A549 (cell line): ENCODE measurements around the gene THSD7A. TPM values are rescaled to one million over a fixed set of nuclear protein-coding genes. Genes with fewer than 3 reads are reported as not detected.

ENCODE experiments used
- ATAC-seq, 2 experiments: fragments of 200-7000 bp in 1 of 2; fragments of >200 bp in 1 of 2; cut with Nextera tagmentation in 1 of 2; cut with Tn5 transposase in 1 of 2; 3 replicates each; pipeline versions ENCODE4 v1.8.0 to v1.9.1; 2018 to 2020; ENCODE audit warnings: mild to moderate bottlenecking in 1 of 2, moderate library complexity in 1 of 2
- CTCF ChIA-PET: fragments of 300-600 bp; sonication (Branson Sonifier 250); formaldehyde crosslinking; extraction: SDS; loops from one replicate; lab custom pipeline; 2021; ENCODE audit warnings: antibody characterized with exemption, inconsistent platforms; lab: Yijun Ruan, JAX
- POLR2A ChIA-PET: fragments of 350-600 bp; formaldehyde crosslinking; extraction: SDS; loops from one replicate; lab custom pipeline; 2021; ENCODE audit warnings: antibody characterized with exemption, inconsistent platforms; lab: Yijun Ruan, JAX
- DNase-seq, 2 experiments: peaks; one replicate each; pipeline versions ENCODE4 v3.0.0 to v3.0.0-alpha.2; 2011 to 2016; ENCODE audit warnings: low read depth in 1 of 2, low spot score in 1 of 2
- FAIRE-seq: peaks from 2 replicates; lab custom pipeline; 2011; peaks lifted over from hg19 to GRCh38; lab: Jason Lieb, UNC
- H3K27ac ChIP-seq, 2 experiments: fragments of >200 bp; sonication (Bioruptor Twin); formaldehyde crosslinking; 3 replicates each; pipeline ENCODE4 v1.5.1; 2016 to 2017
- H3K4me1 ChIP-seq: fragments of >200 bp; sonication (Bioruptor Twin); formaldehyde crosslinking; 3 replicates; pipeline ENCODE4 v1.6.1; 2016
- H3K4me2 ChIP-seq: fragments of >200 bp; sonication (Bioruptor Twin); formaldehyde crosslinking; 3 replicates; pipeline ENCODE4 v1.6.1; 2016
- H3K4me3 ChIP-seq: fragments of >200 bp; sonication (Bioruptor Twin); formaldehyde crosslinking; 3 replicates; pipeline ENCODE4 v1.5.1; 2016
- H3K9me3 ChIP-seq: fragments of >200 bp; sonication (Bioruptor Twin); formaldehyde crosslinking; 3 replicates; pipeline ENCODE4 v1.6.1; 2016
- BHLHE40 ChIP-seq: IDR thresholded peaks from 2 replicates; pipeline ENCODE4 v1.6.1; 2012; ENCODE audit warnings: low read depth, low read length, inconsistent platforms
- CBX2 ChIP-seq: fragments of 200-600 bp; sonication (generic); IDR thresholded peaks from 2 replicates; pipeline ENCODE4 v1.6.1; 2016; ENCODE audit warnings: low read depth, mild to moderate bottlenecking, borderline replicate concordance
- CBX8 ChIP-seq: fragments of 200-600 bp; sonication (generic); IDR thresholded peaks from 2 replicates; pipeline ENCODE4 v1.6.1; 2016
- EP300 ChIP-seq, 2 experiments: fragments of >200 bp; sonication (Bioruptor Twin); formaldehyde crosslinking; IDR thresholded peaks; 2 replicates in 1 of 2; 3 replicates in 1 of 2; pipeline ENCODE4 v1.6.1; 2016 to 2017
- GATA3 ChIP-seq: IDR thresholded peaks from 2 replicates; pipeline ENCODE4 v1.6.1; 2012; ENCODE audit warnings: borderline replicate concordance
- HDAC2 ChIP-seq: fragments of 200-600 bp; sonication (generic); IDR thresholded peaks from 2 replicates; pipeline ENCODE4 v1.6.1; 2016
- HEYL ChIP-seq: fragments of 250-450 bp; sonication (Bioruptor Pico); IDR thresholded peaks from 2 replicates; pipeline ENCODE4 v1.8.0; 2021; ENCODE audit warnings: mild to moderate bottlenecking, moderate library complexity
- JUNB ChIP-seq: fragments of >200 bp; sonication (Bioruptor Twin); formaldehyde crosslinking; IDR thresholded peaks from 2 replicates; pipeline ENCODE4 v1.6.1; 2016
- KDM5A ChIP-seq: fragments of 200-600 bp; sonication (generic); IDR thresholded peaks from 2 replicates; pipeline ENCODE4 v1.6.1; 2016; ENCODE audit warnings: antibody characterized with exemption, mild to moderate bottlenecking
- MAFK ChIP-seq: fragments of 450-650 bp; IDR thresholded peaks from 2 replicates; pipeline ENCODE4 v1.6.1; 2014; ENCODE audit not compliant: partially characterized antibody
- PHF8 ChIP-seq: fragments of 200-600 bp; sonication (generic); IDR thresholded peaks from 2 replicates; pipeline ENCODE4 v1.6.1; 2016; ENCODE audit warnings: low read depth, mild to moderate bottlenecking, antibody characterized with exemption, moderate library complexity, borderline replicate concordance
- TFCP2L1 ChIP-seq: fragments of 250-450 bp; sonication (Bioruptor Pico); IDR thresholded peaks from 2 replicates; pipeline ENCODE4 v1.5.0; 2021; ENCODE audit warnings: mild to moderate bottlenecking
- ZNF302 ChIP-seq: fragments of 250-450 bp; sonication (Bioruptor Pico); IDR thresholded peaks from 2 replicates; pipeline ENCODE4 v1.9.0; 2021; ENCODE audit warnings: inconsistent platforms, mild to moderate bottlenecking, moderate library complexity
- WGBS: methylation state at CpG from one replicate; pipeline ENCODE4 v1.1.6; 2017; ENCODE audit errors: missing lambda C conversion rate; 5-methylcytosine and 5-hydroxymethylcytosine counted together
- polyA plus RNA-seq, 4 experiments: library from polyadenylated mRNA; depleted of rRNA in 3 of 4; stranded (reverse); fragments of >200 nt; fragmentation: RNase III in 1 of 4; extraction: RNeasy Plus Mini Kit Qiagen cat#74134 plus additional on column Dnase treatment in 1 of 4; gene quantifications; 2 replicates in 3 of 4; 3 replicates in 1 of 4; pipeline ENCODE4 v1.2.3, GENCODE V29; 2011 to 2017
- TF ChIP-seq, protein P1 (sequence below): fragments of >200 bp; sonication (Bioruptor Twin); formaldehyde crosslinking; IDR thresholded peaks from 3 replicates; pipeline ENCODE4 v1.6.1; 2016
- TF ChIP-seq, protein P2 (sequence below): IDR thresholded peaks from 2 replicates; pipeline ENCODE4 v1.6.1; 2012; ENCODE audit warnings: low read depth, borderline replicate concordance

Gene THSD7A
- polyA plus RNA-seq, 2 of the 4 experiments (the other 2 are of a cell fraction) = 5.7 to 11.8 TPM

DNA sequence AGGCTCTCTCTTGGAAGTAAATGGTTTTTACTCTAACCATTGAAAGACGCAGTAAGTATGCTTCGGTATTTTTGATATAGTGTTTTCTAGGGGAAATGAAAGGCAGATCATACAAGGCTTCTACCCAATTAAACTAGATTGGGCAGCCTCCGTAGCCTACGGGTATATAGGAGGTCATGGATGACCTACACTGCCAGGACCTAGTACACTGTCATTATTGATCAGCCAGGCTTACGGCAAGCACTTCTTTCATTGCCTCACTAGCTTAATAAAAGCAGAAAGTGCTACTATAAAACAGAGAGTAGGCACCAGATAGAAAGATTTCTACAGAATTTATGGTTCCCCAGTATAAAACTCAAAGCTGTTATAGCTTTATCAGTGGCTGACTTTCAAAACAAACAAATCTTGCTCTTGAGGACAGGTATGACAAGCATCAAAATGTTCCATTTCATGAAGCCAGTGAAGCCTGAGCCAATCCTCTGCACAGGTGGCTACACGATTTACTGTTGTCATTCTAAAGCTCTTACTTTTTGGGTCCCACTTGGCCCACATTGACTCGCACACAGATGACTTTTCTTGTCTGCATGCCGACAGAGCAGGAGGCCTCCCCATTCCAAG is 358.1 kb downstream of the THSD7A start:
- TF ChIP-seq TFCP2L1 = no peak
- no peak for TF ChIP-seq KDM5A
- TF ChIP-seq HDAC2 = no peak
- no peak for TF ChIP-seq CBX2
- TF ChIP-seq PHF8 = no peak
- TF ChIP-seq, protein P1, sequence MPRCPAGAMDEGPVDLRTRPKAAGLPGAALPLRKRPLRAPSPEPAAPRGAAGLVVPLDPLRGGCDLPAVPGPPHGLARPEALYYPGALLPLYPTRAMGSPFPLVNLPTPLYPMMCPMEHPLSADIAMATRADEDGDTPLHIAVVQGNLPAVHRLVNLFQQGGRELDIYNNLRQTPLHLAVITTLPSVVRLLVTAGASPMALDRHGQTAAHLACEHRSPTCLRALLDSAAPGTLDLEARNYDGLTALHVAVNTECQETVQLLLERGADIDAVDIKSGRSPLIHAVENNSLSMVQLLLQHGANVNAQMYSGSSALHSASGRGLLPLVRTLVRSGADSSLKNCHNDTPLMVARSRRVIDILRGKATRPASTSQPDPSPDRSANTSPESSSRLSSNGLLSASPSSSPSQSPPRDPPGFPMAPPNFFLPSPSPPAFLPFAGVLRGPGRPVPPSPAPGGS = no peak
- Histone ChIP-seq H3K4me3 (no peak overlapping the region), H3K27ac (no peak overlapping the region), H3K4me2 (no peak overlapping the region), H3K4me1 (no peaks in the 10 kb centered on the region), H3K9me3 (no peaks in the 10 kb centered on the region)
- 84% methylated on average over 8 of the region's 8 CpGs for WGBS
- POLR2A ChIA-PET = no interaction called here
- CTCF ChIA-PET = interaction anchor here (1.3 kb wide), 1 partner anchor 11 kb away, joined by 3 read pairs; no protein-coding TSS in a partner anchor
- DNase-seq (no peak), ATAC-seq (no peak), FAIRE-seq (no peak)

DNA sequence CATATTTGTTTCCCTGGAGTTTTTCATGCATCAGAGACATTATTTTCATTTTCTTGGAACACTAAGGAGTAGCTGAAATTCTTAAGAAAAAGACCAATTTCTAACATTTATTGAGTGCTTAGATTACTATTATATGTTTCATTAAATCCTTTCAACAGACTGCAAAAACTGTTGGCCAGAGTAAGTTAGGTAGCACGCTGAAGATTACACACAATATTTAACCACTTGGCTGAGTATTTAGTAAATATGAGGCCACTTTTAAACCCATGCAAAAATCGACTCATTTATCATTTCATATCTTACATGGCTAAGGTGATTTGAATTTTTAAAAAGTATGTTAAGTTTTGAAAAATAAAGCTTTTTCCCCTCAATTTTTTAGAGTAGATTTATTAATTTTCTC is 358.8 kb downstream of the THSD7A start:
- no peak for FAIRE-seq
- ChIA-PET POLR2A (no interaction called here), CTCF (interaction anchor here (1.3 to 1.5 kb wide), 2 partner anchors 10 to 46 kb away, joined by 3 to 4 read pairs; no protein-coding TSS in a partner anchor)
- H3K4me1 ChIP-seq = no peaks in the 10 kb centered on the region
- TF ChIP-seq BHLHE40 = no peak
- no peak overlapping the region for H3K4me3 ChIP-seq
- ATAC-seq = no peak
- 26% methylated on average over 2 of the region's 2 CpGs for whole genome bisulfite sequencing
- H3K4me2 ChIP-seq = no peak overlapping the region
- no peaks in the 10 kb centered on the region for H3K9me3 ChIP-seq
- DNase-seq = no peak
- H3K27ac ChIP-seq = no peak overlapping the region

DNA sequence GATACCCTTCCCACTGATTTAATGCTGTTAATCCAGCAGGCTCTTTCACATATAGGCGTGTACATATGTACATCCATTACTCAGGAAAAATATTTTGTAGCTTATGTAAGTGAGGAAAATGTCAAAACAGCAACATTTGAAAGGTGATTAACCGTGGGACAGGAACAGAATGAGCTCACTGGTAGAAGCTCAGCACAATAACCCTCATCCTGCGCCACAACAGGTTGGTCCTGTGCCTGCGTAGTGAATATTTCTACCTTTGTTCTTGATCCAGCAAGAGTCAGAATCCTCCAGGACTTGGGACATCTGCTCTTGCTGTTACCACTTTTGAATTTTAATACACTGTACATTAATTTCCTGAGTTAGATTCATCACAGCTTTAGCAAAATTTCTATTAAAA is 359.4 kb downstream of the THSD7A start:
- CTCF ChIA-PET = interaction anchor here (1.3 to 1.5 kb wide), 2 partner anchors 10 to 46 kb away, joined by 3 to 4 read pairs; no protein-coding TSS in a partner anchor
- WGBS = 71% methylated on average over 4 of the region's 4 CpGs
- Histone ChIP-seq H3K9me3 (no peaks in the 10 kb centered on the region), H3K4me3 (no peak overlapping the region), H3K4me2 (no peak overlapping the region), H3K27ac (no peak overlapping the region), H3K4me1 (no peaks in the 10 kb centered on the region)
- POLR2A ChIA-PET = no interaction called here
- no peak for FAIRE-seq
- no peak for ATAC-seq
- DNase-seq = no peak
- TF ChIP-seq GATA3 (no peak), HEYL (CRISPR knock-in tag) (no peak), EP300 (IDR thresholded peaks at IDR 0.05) (no peak), ZNF302 (CRISPR knock-in tag) (no peak), JUNB (no peak), KDM5A (no peak)
- TF ChIP-seq, protein P2, sequence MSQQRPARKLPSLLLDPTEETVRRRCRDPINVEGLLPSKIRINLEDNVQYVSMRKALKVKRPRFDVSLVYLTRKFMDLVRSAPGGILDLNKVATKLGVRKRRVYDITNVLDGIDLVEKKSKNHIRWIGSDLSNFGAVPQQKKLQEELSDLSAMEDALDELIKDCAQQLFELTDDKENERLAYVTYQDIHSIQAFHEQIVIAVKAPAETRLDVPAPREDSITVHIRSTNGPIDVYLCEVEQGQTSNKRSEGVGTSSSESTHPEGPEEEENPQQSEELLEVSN = no peak

DNA sequence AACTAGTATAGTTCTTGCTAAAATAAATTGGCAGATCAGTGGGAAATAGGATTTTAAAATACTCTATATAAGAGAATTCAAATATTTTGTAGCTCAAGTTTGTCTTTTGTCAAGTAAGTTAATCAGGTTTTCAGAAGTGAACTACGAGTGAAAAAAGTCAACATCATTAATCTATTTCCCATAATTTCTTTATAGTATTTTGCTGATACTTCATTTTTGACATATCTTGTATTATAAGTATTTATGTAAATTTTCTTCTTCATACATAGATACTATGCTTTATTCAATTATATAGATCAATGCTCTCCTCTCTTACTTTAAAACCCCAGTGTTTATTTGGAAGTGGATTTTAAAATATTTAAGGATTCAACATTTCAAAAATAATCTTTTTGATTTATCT is 360.7 kb downstream of the THSD7A start:
- TF ChIP-seq MAFK (peak; percentile 71), CBX8 (no peak)
- FAIRE-seq (no peak), DNase-seq (no peak), ATAC-seq (no peak)
- Histone ChIP-seq H3K4me2 (no peak overlapping the region), H3K27ac (no peak overlapping the region), H3K9me3 (no peaks in the 10 kb centered on the region), H3K4me1 (no peaks in the 10 kb centered on the region), H3K4me3 (no peak overlapping the region)
- ChIA-PET CTCF (no interaction called here), POLR2A (no interaction called here)
- 80% methylated on average over 1 of the region's 1 CpG for WGBS
